ENCODE measurements around the gene NIT2.

Gene NIT2, protein sequence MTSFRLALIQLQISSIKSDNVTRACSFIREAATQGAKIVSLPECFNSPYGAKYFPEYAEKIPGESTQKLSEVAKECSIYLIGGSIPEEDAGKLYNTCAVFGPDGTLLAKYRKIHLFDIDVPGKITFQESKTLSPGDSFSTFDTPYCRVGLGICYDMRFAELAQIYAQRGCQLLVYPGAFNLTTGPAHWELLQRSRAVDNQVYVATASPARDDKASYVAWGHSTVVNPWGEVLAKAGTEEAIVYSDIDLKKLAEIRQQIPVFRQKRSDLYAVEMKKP

DNA sequence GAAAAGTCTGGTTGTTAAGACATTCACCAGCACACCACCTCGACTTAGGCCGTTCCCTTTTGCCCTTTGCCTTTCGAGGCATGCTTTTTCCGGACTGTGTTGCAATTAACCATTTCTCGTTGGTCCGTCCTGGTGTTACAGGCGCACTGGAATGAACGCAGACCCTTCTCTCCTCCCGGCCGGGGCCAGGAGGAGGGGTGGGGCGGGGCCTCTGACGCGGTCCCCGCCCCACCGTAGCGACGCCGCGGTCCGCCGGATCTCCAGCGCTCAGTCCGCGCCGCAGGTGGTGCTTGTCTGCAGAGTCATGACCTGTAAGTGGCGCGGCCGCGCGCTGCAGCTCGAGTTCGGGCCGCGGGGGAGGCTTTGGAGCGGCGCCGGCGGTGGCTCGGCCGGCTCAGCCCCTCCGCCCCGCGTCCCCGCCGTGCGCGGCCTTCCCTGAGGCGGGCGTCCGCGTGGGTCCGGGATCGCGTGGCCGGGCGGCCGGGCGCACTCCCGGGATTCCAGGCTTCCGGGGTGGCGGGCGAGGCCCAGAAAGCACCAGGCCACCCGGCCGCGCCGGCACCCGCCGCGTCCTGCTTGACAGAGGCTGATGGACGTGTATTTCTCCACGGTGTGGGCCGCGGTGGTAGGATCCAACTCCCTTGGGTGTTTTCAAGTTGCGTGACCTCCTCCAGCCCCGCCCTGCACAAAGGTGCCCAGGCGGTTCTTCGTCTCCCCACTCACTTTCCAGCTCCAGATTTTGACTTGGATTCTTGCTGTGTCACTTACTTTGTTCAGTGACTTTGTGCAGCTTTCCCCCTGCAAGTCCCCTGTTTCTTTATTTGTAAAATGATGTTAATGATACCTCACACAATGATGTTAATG lies at the start of gene NIT2:
Gene NIT2 (plus strand): TSS at position 270 of the 864 bp plus-strand sequence. CDS start 35 bp downstream, at position 305.
- H3K36me3 ChIP-seq (ENCODE audit: insufficient read depth, low read length): peaks cover 12% of the 10 kb centered on the region
- H3K4me1 ChIP-seq (ENCODE audit: insufficient read depth, low read length, severe bottlenecking): peaks cover 28% of the 10 kb centered on the region
- H3K9ac ChIP-seq (ENCODE audit: low read length): peak within 1 kb of the TSS; percentile 95
- no peak for TF ChIP-seq EZH2 (IDR thresholded peaks at IDR 0.05; ENCODE audit: borderline replicate concordance, low read length)
- TF ChIP-seq, protein P1, sequence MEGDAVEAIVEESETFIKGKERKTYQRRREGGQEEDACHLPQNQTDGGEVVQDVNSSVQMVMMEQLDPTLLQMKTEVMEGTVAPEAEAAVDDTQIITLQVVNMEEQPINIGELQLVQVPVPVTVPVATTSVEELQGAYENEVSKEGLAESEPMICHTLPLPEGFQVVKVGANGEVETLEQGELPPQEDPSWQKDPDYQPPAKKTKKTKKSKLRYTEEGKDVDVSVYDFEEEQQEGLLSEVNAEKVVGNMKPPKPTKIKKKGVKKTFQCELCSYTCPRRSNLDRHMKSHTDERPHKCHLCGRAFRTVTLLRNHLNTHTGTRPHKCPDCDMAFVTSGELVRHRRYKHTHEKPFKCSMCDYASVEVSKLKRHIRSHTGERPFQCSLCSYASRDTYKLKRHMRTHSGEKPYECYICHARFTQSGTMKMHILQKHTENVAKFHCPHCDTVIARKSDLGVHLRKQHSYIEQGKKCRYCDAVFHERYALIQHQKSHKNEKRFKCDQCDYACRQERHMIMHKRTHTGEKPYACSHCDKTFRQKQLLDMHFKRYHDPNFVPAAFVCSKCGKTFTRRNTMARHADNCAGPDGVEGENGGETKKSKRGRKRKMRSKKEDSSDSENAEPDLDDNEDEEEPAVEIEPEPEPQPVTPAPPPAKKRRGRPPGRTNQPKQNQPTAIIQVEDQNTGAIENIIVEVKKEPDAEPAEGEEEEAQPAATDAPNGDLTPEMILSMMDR (IDR thresholded peaks at IDR 0.05; ENCODE audit: low read length): no peak
- no peaks in the 10 kb centered on the region for H3K27me3 ChIP-seq (ENCODE audit: insufficient read depth, low read length)
- no peaks in the 10 kb centered on the region for H3F3A ChIP-seq (ENCODE audit: insufficient read depth, low read length)
- no peaks in the 10 kb centered on the region for H4K20me1 ChIP-seq (ENCODE audit: insufficient read depth, low read length)
- no peaks in the 10 kb centered on the region for H3K79me2 ChIP-seq (ENCODE audit: insufficient read depth, low read length)
- no peaks in the 10 kb centered on the region for H3K9me2 ChIP-seq (ENCODE audit: low read depth, low read length)
- H3K27ac ChIP-seq (ENCODE audit: low read depth, low read length, poor library complexity, severe bottlenecking): peak within 1 kb of the TSS; percentile 68
- H3K4me3 ChIP-seq (ENCODE audit: low read depth, low read length, poor library complexity, severe bottlenecking): peak within 1 kb of the TSS; percentile 88
- H2AFZ ChIP-seq (ENCODE audit: low read length): peak within 1 kb of the TSS; percentile 93
- peak within 1 kb of the TSS; percentile 92 for H3K4me2 ChIP-seq (ENCODE audit: low read length)
- no peaks in the 10 kb centered on the region for H3K9me3 ChIP-seq (ENCODE audit: low read length)

- Histone ChIP-seq H3K36me3 (ENCODE audit: insufficient read depth, low read length) (peaks cover 23% of the 10 kb centered on the region; the same call in 1 of the 2 replicates), H3K9me3 (ENCODE audit: low read length) (no peaks in the 10 kb centered on the region), H3F3A (ENCODE audit: insufficient read depth, low read length) (no peaks in the 10 kb centered on the region), H2AFZ (ENCODE audit: low read length) (no peak overlapping the region), H3K79me2 (ENCODE audit: insufficient read depth, low read length) (no peaks in the 10 kb centered on the region), H3K9me2 (ENCODE audit: low read depth, low read length) (no peaks in the 10 kb centered on the region), H3K4me2 (ENCODE audit: low read length) (no peak overlapping the region), H3K27ac (ENCODE audit: low read depth, low read length, poor library complexity, severe bottlenecking) (no peak overlapping the region), H3K4me1 (ENCODE audit: insufficient read depth, low read length, severe bottlenecking) (no peaks in the 10 kb centered on the region), H3K4me3 (ENCODE audit: low read depth, low read length, poor library complexity, severe bottlenecking) (no peak overlapping the region), H4K20me1 (ENCODE audit: insufficient read depth, low read length) (no peaks in the 10 kb centered on the region), H3K9ac (ENCODE audit: low read length) (no peak overlapping the region), H3K27me3 (ENCODE audit: insufficient read depth, low read length) (no peaks in the 10 kb centered on the region)
- no peak for TF ChIP-seq EZH2 (IDR thresholded peaks at IDR 0.05; ENCODE audit: borderline replicate concordance, low read length)
- TF ChIP-seq, protein P1 (IDR thresholded peaks at IDR 0.05; ENCODE audit: low read length): no peak
Measured at GRCh38 chr3:100288288-100288894, 46.2 kb upstream of the NIT2 start.

DNA sequence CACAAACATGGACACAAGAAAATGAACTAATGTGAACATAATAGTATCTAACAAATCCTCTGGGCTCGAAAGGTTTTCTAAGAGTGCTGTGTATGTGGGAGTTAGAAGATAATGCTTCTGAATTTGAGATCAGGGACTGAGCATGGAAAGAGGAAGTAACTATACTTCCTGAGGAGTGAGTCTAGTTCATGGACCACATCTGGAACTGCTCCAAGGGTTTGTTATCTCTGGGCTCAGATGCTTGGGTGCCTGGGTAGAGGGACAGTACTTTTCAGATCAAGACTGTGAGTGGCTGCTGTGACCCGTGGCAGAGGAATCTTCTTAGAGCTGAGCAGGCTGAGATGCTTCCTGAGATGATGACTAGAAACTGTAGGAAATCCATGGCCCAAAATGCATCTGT lies 45.2 kb upstream of the NIT2 start:
- TF ChIP-seq, protein P1 (IDR thresholded peaks at IDR 0.05; ENCODE audit: low read length): no peak
- no peak for TF ChIP-seq EZH2 (IDR thresholded peaks at IDR 0.05; ENCODE audit: borderline replicate concordance, low read length)
- Histone ChIP-seq H2AFZ (ENCODE audit: low read length) (no peak overlapping the region), H4K20me1 (ENCODE audit: insufficient read depth, low read length) (no peaks in the 10 kb centered on the region), H3K79me2 (ENCODE audit: insufficient read depth, low read length) (no peaks in the 10 kb centered on the region), H3K9me3 (ENCODE audit: low read length) (no peaks in the 10 kb centered on the region), H3K36me3 (ENCODE audit: insufficient read depth, low read length) (peaks cover 18% of the 10 kb centered on the region; the same call in 1 of the 2 replicates), H3F3A (ENCODE audit: insufficient read depth, low read length) (no peaks in the 10 kb centered on the region), H3K4me1 (ENCODE audit: insufficient read depth, low read length, severe bottlenecking) (no peaks in the 10 kb centered on the region), H3K27ac (ENCODE audit: low read depth, low read length, poor library complexity, severe bottlenecking) (no peak overlapping the region), H3K4me2 (ENCODE audit: low read length) (no peak overlapping the region), H3K9ac (ENCODE audit: low read length) (no peak overlapping the region), H3K27me3 (ENCODE audit: insufficient read depth, low read length) (no peaks in the 10 kb centered on the region), H3K9me2 (ENCODE audit: low read depth, low read length) (no peaks in the 10 kb centered on the region), H3K4me3 (ENCODE audit: low read depth, low read length, poor library complexity, severe bottlenecking) (no peak overlapping the region)

Measured in OCI-LY1 (cell line).